ENCODE measurements around the gene MAD1L1. TPM values are rescaled to one million over a fixed set of nuclear protein-coding genes. Genes with fewer than 3 reads are reported as not detected.

Gene MAD1L1
- total RNA-seq, 1 donor from 2014 or later: 17.9 TPM

DNA sequence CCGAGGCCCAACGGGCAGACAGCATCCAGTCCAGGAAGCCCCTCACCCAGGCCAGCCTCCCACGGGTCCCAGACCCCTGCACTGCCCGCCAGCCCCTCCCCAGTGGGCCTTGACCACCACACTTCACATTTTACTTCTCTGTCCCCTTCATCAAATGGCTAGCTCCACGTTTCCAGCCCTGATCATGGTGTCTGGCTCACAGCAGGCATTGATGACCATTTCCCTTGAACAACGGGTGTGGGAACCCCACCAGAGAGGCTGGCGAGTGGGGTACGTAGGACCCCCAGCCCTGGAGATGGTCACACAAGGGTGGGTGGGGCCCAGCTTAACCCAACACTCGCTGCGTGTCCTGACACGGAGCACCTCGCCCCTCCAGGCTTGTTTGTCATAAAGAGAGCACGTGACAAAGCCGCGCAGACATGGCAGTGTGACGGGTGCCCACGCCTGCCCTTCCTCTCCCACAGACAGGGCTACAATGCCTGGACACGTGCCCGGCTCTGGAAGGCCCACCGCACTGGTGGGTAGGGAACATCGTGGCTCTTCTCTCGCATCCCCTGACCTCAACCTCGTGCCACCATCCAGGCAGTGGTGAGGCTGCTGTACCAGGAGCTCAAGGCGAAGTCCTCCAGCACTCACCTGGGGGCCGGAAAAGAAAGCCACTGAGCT, 267.7 kb downstream of the MAD1L1 start:
- DNase-seq (peak; percentile 33), ATAC-seq (ENCODE audit: poor library complexity) (no peak)
- intact Hi-C loops (cut with DNase I): no loop called here

GRCh38 chr7:1964211-1964912, 268.4 kb downstream of the MAD1L1 start:
- intact Hi-C loops (cut with DNase I): no loop called here
- DNase-seq (no peak), ATAC-seq (ENCODE audit: poor library complexity) (no peak)

GRCh38 chr7:1963575-1963974, 269.2 kb downstream of the MAD1L1 start:
- DNase-seq: peak; percentile 35
- intact Hi-C loops (cut with DNase I): no loop called here
- no peak for ATAC-seq (ENCODE audit: poor library complexity)

- ATAC-seq (ENCODE audit: poor library complexity) (no peak), DNase-seq (no peak)
- intact Hi-C loops (cut with DNase I): no loop called here
These were observed 271.0 kb downstream of the MAD1L1 start for GRCh38 chr7:1961701-1962276.

GRCh38 chr7:1959305-1959704, 273.4 kb downstream of the MAD1L1 start:
- ATAC-seq (ENCODE audit: poor library complexity): no peak

DNA sequence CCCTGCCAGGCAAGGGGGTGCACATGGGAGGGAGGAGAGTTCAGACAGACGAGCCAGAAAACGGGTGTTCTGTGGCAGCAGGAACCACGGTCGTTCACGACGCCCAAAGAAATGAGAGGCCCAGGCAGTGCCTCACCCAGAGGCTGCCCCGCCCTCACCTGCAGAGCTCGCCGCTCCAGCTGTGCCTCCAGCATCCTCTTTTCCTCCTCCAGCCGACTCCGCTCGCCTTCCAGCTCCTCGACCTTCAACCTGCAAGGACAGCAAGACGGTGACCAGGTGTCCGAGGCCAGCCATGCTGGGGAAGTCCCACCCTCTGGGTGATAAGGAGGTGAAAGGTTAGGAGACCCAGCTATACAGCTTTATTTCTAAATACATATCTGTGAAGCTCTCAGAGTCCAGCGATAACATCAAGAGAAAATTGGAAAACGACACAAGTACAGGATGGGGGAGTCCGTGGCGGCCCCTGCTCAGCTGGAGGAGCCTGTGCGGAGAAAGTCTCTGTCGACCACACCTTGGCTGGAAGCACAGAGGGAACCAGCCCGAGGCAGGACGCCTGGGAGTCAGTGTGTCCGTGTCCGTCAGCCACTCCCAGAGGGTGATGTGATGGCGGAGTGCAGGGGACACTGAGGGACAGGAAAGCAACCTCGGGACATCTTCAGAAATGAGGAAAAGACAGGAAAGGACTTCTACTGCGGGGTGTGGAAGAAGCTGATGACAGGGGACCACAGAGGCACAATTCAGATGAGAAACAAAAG, 275.1 kb downstream of the MAD1L1 start:
- DNase-seq (no peak), ATAC-seq (ENCODE audit: poor library complexity) (no peak)
- intact Hi-C loops (cut with DNase I): no loop called here

More at GRCh38 chr7:1959305-1959704, 273.4 kb downstream of the MAD1L1 start:
- intact Hi-C loops (cut with DNase I): no loop called here
- no peak for DNase-seq

- intact Hi-C loops (cut with DNase I): no loop called here
- ATAC-seq (ENCODE audit: poor library complexity) (no peak), DNase-seq (no peak)
These were observed 275.9 kb downstream of the MAD1L1 start for GRCh38 chr7:1956611-1957470.

- no peak for DNase-seq
- no peak for ATAC-seq (ENCODE audit: poor library complexity)
- intact Hi-C loops (cut with DNase I): no loop called here
These were observed 276.6 kb downstream of the MAD1L1 start for GRCh38 chr7:1956141-1956540.

DNA sequence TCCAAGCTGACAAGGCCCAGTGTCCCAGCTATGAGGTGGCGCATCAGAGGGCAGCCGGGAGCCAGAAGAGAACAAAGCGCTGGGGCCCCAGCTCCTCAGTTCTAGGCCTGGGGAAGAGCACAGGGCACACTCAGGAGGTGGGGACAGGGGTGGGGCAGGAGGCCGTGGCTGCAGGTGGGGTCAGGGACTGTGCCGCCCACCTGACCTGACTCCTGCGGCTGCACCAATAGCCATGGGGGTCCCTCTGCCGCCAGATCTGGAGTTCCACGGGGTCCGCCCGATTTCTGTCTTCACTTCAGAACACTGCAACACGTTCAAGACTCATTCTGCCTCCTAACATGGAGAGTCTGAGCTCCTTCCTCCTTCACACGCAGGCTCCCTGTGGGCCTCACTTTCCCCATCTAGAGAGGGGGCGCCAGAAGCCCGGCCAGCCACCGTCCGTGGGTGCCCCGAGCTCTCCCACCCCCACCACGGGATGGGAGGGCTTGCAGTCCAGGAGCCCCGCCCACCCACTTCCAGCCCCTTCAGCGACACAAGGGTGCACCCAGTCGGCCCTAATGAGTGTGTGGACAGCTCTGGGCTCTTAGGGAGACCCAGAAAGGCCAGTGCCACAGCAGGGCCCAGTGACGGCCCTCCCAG, 278.3 kb downstream of the MAD1L1 start:
- ATAC-seq (ENCODE audit: poor library complexity): no peak
- DNase-seq: no peak
- intact Hi-C loops (cut with DNase I): no loop called here

- intact Hi-C loops (cut with DNase I): no loop called here
- ATAC-seq (ENCODE audit: poor library complexity): no peak
- DNase-seq: no peak
These were observed 279.2 kb downstream of the MAD1L1 start for GRCh38 chr7:1953199-1954190.

- ATAC-seq (ENCODE audit: poor library complexity) (no peak), DNase-seq (no peak)
- intact Hi-C loops (cut with DNase I): no loop called here
These were observed 280.0 kb downstream of the MAD1L1 start for GRCh38 chr7:1952781-1953180.

GRCh38 chr7:1952169-1952760, 280.5 kb downstream of the MAD1L1 start:
- ATAC-seq (ENCODE audit: poor library complexity) (no peak), DNase-seq (no peak)
- intact Hi-C loops (cut with DNase I): no loop called here

- ATAC-seq (ENCODE audit: poor library complexity) (no peak), DNase-seq (no peak)
- intact Hi-C loops (cut with DNase I): no loop called here
These were observed 281.1 kb downstream of the MAD1L1 start for GRCh38 chr7:1951600-1951999.

DNA sequence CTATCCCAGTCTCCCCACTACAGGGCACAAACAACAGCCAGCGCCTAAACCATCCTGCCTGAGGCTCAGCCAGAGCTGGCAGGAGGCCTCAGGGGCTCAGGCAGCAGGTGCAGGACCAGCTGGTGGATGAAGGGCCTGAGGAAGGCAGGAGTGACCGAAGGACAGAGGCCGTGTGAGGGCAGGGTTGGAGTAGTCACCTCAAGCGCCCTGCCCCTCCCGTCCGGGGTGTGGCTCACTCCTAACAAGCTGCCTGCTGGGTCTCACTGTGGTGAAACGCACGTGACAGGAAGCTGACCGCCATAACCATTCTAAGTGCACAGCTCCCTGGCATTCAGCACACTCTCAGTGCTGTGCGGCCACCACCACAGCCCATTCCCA, 281.6 kb downstream of the MAD1L1 start:
- DNase-seq: peak; percentile 70
- intact Hi-C loops (cut with DNase I): no loop called here
- ATAC-seq (ENCODE audit: poor library complexity): peak; percentile 48

- ATAC-seq (ENCODE audit: poor library complexity) (peak; percentile 31), DNase-seq (peak; percentile 43)
- intact Hi-C loops (cut with DNase I): no loop called here
These were observed 282.1 kb downstream of the MAD1L1 start for GRCh38 chr7:1950452-1951158.

DNA sequence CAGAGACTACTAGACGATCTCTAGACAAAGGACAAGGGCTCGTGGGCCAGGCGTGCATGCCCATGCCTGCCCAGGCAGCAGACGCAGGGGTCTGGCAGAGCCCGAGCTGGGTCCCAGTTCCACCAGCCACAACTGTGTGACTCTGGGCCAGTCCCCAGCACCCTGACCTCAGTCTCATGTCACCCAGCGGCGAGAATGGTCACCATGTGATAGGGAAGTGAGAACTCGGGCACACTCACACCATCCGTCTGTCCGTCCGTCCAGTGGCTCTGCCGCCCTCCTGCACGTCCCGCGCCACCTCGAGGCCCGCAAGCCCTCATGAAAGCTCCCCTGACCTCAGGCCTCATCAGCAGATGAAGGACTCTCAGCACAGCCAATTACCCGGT, 282.7 kb downstream of the MAD1L1 start:
- intact Hi-C loops (cut with DNase I): no loop called here
- peak; percentile 40 for DNase-seq

More for the DNA sequence above, 282.7 kb downstream of the MAD1L1 start:
- ATAC-seq (ENCODE audit: poor library complexity): no peak
